HG03064 (cell line): ENCODE results near the gene NUDT19.
"Not testable (repeated sequence)": the region's sequence is repeated elsewhere in the genome, so short reads cannot be mapped to it uniquely, and the experiment has no call there.

Experiments
- ATAC-seq: cut with Tn5 transposase; IDR thresholded peaks from one replicate; pipeline ENCODE4 v1.9.1; 2021; ENCODE audit warnings: low read depth; ENCODE audit not compliant: unreplicated experiment

NUDT19 gene

GRCh38 chr19:32704006-32704405, 12.4 kb downstream of the NUDT19 start:
- not testable (repeated sequence) for ATAC-seq

GRCh38 chr19:32708457-32708856, 16.8 kb downstream of the NUDT19 start:
- no peak for ATAC-seq

GRCh38 chr19:32709032-32709431, 17.4 kb downstream of the NUDT19 start:
- no peak for ATAC-seq

GRCh38 chr19:32711747-32712146, 20.1 kb downstream of the NUDT19 start:
- ATAC-seq = no peak

GRCh38 chr19:32716203-32716602, 24.6 kb downstream of the NUDT19 start:
- ATAC-seq = not testable (repeated sequence)

GRCh38 chr19:32717496-32717895, 25.9 kb downstream of the NUDT19 start:
- no peak for ATAC-seq

GRCh38 chr19:32718286-32718685, 26.7 kb downstream of the NUDT19 start:
- ATAC-seq = no peak

- no peak for ATAC-seq
These were observed 28.0 kb downstream of the NUDT19 start, which contains the start of gene TDRD12 for GRCh38 chr19:32719611-32720059. TSS of gene TDRD12 (plus strand) at chr19:32719767. CDS start at chr19:32720073, 306 bp downstream.

GRCh38 chr19:32720216-32720935, 28.8 kb downstream of the NUDT19 start:
- no peak for ATAC-seq

- no peak for ATAC-seq
These were observed 29.3 kb downstream of the NUDT19 start for GRCh38 chr19:32720936-32721250.

- no peak for ATAC-seq
These were observed 44.3 kb downstream of the NUDT19 start for GRCh38 chr19:32735936-32736335.

GRCh38 chr19:32743021-32743420, 51.4 kb downstream of the NUDT19 start:
- no peak for ATAC-seq

GRCh38 chr19:32743447-32743846, 51.8 kb downstream of the NUDT19 start:
- ATAC-seq = no peak

GRCh38 chr19:32744555-32745325, 53.1 kb downstream of the NUDT19 start:
- ATAC-seq = no peak

- not testable (repeated sequence) for ATAC-seq
These were observed 54.1 kb downstream of the NUDT19 start for GRCh38 chr19:32745594-32746251.

- not testable (repeated sequence) for ATAC-seq
These were observed 55.1 kb downstream of the NUDT19 start for GRCh38 chr19:32746631-32747196.

GRCh38 chr19:32748497-32748896, 56.9 kb downstream of the NUDT19 start:
- no peak for ATAC-seq

GRCh38 chr19:32748948-32749347, 57.3 kb downstream of the NUDT19 start:
- ATAC-seq = no peak

- ATAC-seq = no peak
These were observed 57.7 kb downstream of the NUDT19 start for GRCh38 chr19:32749361-32749760.

- no peak for ATAC-seq
These were observed 58.9 kb downstream of the NUDT19 start for GRCh38 chr19:32750441-32751055.

GRCh38 chr19:32751066-32751465, 59.4 kb downstream of the NUDT19 start:
- ATAC-seq = no peak
